ENCODE data around the gene PCSK1.
"Not testable (repeated sequence)": the region's sequence is repeated elsewhere in the genome, so short reads cannot be mapped to it uniquely, and the experiment has no call there.

Gene PCSK1

GRCh38 chr5:96425443-96425842 is 7.6 kb downstream of the PCSK1 start:
- DNase-seq: no peak

- DNase-seq: no peak
Measured at GRCh38 chr5:96415897-96416296, 17.2 kb downstream of the PCSK1 start.

GRCh38 chr5:96412868-96413449 is 20.1 kb downstream of the PCSK1 start:
- DNase-seq: no peak

GRCh38 chr5:96410013-96410412 is 23.0 kb downstream of the PCSK1 start:
- DNase-seq: no peak

GRCh38 chr5:96408841-96409538 is 24.1 kb downstream of the PCSK1 start:
- DNase-seq: no peak

- DNase-seq: no peak
Measured at GRCh38 chr5:96408210-96408777, 24.8 kb downstream of the PCSK1 start.

GRCh38 chr5:96407436-96407835 is 25.6 kb downstream of the PCSK1 start:
- DNase-seq: no peak

- no peak for DNase-seq
Measured at GRCh38 chr5:96404191-96404867, 28.7 kb downstream of the PCSK1 start.

- no peak for DNase-seq
Measured at GRCh38 chr5:96402500-96402899, 30.5 kb downstream of the PCSK1 start.

- no peak for DNase-seq
Measured at GRCh38 chr5:96396878-96397277, 36.2 kb downstream of the PCSK1 start.

GRCh38 chr5:96395295-96395694 is 37.8 kb downstream of the PCSK1 start:
- DNase-seq: not testable (repeated sequence)

- DNase-seq: no peak
Measured at GRCh38 chr5:96391921-96392320, 41.1 kb downstream of the PCSK1 start.

GRCh38 chr5:96388176-96388575 is 44.9 kb downstream of the PCSK1 start:
- no peak for DNase-seq

GRCh38 chr5:96387616-96388015 is 45.4 kb downstream of the PCSK1 start:
- DNase-seq: no peak

GRCh38 chr5:96385538-96385937 is 47.5 kb downstream of the PCSK1 start:
- no peak for DNase-seq

- no peak for DNase-seq
Measured at GRCh38 chr5:96384353-96384752, 48.7 kb downstream of the PCSK1 start.

- DNase-seq: no peak
Measured at GRCh38 chr5:96381526-96381925, 51.5 kb downstream of the PCSK1 start.

GRCh38 chr5:96379896-96380295 is 53.2 kb downstream of the PCSK1 start:
- DNase-seq: no peak

GRCh38 chr5:96377597-96377996 is 55.5 kb downstream of the PCSK1 start:
- DNase-seq: no peak

GRCh38 chr5:96377167-96377566 is 55.9 kb downstream of the PCSK1 start:
- no peak for DNase-seq

GRCh38 chr5:96374653-96375052 is 58.4 kb downstream of the PCSK1 start:
- no peak for DNase-seq

- no peak for DNase-seq
Measured at GRCh38 chr5:96373381-96373733, 59.7 kb downstream of the PCSK1 start.

GRCh38 chr5:96372726-96373380 is 60.2 kb downstream of the PCSK1 start:
- no peak for DNase-seq

GRCh38 chr5:96370976-96371375 is 62.1 kb downstream of the PCSK1 start:
- DNase-seq: no peak

All from stimulated activated naive CD4-positive, alpha-beta T cell (primary cell).